ENCODE results near the gene ZFP62.
"Not testable (repeated sequence)": the region's sequence is repeated elsewhere in the genome, so short reads cannot be mapped to it uniquely, and the experiment has no call there.

The ZFP62 gene

DNA sequence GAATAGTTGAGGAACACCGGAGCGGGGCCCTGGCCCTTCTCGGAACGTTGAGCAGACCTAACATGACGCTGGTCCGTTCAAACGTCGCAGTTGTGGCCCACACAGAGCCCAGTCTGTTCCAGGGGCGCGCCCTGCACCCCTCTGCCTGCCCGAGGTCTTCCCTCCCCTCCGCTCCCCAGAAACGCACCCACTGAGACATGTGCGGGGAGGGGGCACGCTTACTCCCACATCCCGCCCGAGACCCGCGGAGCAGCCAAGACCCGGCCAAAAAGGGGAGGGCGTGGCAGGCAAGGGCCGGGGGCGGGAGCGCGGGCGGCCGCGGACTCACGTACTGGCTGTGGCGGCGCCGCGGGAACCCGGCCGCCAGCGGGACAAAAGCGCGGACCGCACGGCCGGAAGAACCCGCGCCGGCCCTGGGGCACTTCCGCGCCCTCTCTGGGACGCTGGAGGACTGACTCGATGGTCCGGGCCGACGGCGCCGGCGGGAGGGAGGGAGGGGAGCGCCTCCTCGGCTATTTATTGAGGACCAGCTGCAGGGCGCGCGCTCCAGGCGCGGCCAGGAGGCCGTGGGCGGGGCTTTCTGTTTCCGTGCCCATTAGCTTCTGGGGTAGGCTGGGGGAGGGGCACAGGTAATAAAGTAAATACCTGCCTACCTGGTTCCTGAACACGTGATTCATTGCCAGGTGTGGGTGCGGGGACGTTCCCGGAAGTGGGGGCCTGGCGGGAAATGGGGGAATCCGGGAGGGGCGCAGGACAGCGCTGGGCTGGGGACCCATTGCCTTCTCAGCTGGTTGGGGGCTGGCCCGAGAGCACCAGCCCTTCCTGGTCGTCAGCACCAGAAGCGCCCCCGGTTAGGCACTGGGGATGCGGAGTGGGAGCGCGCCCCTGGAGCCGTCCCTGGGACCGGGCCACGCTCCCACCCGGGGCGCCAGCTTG is at the start of gene ZFP62:
Gene ZFP62 (minus strand): TSS at position 390 of the 936 bp plus-strand sequence. CDS start 57 bp downstream, at position 333.
- peak; percentile 82 for DNase-seq

- DNase-seq: no peak
These were observed 49.7 kb upstream of the ZFP62 start for GRCh38 chr5:180910735-180911134.

GRCh38 chr5:180910182-180910581 is 49.1 kb upstream of the ZFP62 start:
- DNase-seq: no peak

- DNase-seq: no peak
These were observed 48.7 kb upstream of the ZFP62 start for GRCh38 chr5:180909782-180910181.

DNA sequence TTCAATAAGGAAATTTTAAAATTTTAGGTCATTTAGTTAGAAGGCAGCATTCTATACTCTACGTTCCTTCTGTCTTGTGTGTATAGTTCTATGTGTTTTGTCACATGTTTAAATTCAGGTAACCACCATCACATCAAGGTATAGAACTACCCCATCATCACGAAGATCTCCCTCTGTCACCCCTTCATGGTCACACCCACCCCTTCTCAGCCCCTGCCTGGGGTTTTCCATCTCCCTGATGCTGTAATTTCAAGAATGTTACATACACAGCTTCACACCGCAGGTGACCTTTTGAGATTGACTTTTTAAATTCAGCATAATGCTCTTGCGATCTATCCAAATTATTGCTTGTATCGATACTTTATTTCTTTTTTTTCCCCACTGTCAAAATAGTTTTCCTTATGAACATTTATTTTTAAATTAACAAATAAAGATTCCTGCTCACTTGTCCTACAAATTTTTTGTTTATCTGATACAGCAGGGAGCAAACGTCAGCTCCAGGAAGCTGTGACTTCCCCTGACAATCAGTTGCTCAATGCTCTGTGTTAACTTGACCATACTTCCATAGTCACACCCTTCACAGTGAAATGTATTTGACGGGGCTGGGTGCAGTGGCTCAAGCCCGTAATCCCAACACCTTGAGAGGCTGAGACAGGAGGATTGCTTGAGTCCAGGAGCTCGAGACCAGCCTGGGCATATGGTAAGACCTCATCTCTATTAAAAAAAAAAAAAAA is 48.1 kb upstream of the ZFP62 start:
- no peak for DNase-seq

- no peak for DNase-seq
These were observed 47.3 kb upstream of the ZFP62 start for GRCh38 chr5:180908400-180908799.

DNA sequence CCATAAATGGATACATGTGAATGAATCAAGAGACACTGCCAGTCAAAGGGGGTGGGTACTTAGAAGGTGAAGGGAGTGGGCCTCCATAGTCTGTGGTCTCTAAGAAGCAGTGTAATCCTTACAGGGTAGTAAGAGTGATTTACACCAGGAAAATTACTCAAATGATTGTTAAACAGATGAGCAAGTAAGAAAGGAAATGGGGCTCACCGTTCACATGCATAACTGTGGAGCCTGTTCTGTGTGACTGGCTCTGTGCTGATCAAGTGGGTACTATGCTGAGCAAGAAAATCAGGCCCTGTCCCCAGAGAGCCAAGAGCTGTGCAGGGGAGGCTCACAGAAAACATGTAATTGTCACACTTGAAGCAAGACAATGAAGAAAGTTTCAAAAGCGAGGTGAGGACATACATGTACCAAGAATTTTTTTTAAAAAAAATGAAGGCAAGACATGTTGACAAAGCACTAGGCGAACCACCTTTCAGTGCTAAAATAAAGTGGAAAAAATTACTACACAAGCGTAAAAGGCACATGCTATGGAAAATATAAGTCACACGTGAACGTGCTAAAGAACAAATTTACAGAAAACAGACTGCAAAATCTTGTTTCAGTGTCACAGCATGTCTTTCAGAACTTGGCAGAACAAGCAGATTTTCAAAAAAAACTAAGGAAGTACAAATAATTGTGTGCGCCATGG is 40.4 kb upstream of the ZFP62 start:
- DNase-seq: no peak

GRCh38 chr5:180900178-180900577 is 39.1 kb upstream of the ZFP62 start:
- no peak for DNase-seq

DNA sequence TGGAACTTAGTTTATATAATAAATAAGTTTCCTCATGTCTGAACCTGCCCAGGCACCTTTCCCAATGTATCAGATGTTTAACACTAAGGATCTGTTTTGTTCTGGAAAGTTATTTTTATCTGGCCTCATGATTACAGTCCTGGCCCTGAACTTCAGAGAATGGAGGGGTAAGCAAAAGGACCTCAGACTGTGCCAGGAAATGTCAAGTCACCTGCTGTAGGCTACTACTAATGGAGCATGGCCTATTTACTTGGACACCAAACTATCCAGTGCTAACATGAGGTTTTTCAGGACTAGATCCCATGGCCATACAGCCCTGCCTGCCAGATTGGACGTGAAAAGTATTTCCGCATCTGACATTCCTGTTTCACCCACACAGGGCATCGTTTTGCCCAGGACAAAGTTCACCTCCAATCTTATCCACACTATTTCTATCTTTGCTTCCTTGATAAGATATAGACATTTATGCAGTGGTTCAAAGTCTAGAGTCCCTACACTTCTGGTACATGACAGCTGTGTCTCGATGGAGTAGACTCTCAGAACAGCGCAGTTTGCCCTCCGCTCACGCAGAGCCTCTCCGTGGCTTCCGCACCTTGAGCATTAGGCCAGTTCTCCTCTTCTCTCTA is 37.7 kb upstream of the ZFP62 start, which contains the start of gene BTNL8:
Gene BTNL8 (plus strand): TSS at position 539 of the 626 bp plus-strand sequence. CDS start 152 bp downstream, outside the sequence.
- DNase-seq: no peak

GRCh38 chr5:180895330-180895729 is 34.3 kb upstream of the ZFP62 start:
- DNase-seq: not testable (repeated sequence)

GRCh38 chr5:180889381-180889780 is 28.3 kb upstream of the ZFP62 start:
- no peak for DNase-seq

- not testable (repeated sequence) for DNase-seq
These were observed 24.9 kb upstream of the ZFP62 start for GRCh38 chr5:180885845-180886529.

- DNase-seq: no peak
These were observed 14.9 kb upstream of the ZFP62 start for GRCh38 chr5:180875860-180876426.

- no peak for DNase-seq
These were observed 13.9 kb upstream of the ZFP62 start for GRCh38 chr5:180874804-180875582.

GRCh38 chr5:180873615-180874520 is 12.8 kb upstream of the ZFP62 start:
- no peak for DNase-seq

GRCh38 chr5:180872419-180872818 is 11.3 kb upstream of the ZFP62 start:
- DNase-seq: no peak

DNA sequence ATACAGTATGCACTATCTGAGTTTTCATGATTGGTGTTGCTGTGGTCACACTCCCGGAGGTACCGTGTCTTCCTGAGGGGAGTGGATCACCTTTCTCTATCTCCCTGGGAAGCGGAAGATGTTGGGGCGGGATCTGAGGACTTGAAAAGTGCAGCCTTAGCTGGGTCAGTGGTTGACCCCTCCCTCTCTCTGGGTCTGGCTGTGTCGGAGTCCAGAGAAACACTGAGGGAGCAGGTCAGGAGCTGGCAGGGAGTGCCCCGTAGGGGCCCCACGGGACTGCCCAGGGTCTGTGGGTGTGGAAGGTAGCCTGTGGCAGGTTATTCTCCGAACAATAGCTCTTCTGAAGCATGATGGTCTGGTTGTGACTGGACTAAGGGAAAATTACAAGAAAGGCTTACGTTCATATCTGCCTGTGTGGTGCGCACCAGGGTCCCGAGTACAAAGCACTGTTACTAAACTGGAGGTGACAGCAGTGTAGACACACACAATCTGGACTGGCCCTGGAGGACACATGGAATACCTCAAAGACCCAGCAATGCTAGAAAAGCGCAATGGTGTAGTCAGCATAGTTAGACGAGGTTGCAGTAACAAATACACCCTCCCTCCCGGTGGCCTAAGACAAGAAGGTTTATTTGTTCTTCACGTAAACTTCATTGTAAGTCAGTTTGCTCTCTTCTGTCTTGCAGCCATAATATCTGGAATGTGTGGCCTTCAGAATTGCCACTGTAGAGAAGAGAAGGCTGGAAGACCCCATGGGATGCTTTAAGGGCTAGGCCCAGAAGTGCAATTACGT is 9.4 kb upstream of the ZFP62 start:
- DNase-seq: no peak

DNA sequence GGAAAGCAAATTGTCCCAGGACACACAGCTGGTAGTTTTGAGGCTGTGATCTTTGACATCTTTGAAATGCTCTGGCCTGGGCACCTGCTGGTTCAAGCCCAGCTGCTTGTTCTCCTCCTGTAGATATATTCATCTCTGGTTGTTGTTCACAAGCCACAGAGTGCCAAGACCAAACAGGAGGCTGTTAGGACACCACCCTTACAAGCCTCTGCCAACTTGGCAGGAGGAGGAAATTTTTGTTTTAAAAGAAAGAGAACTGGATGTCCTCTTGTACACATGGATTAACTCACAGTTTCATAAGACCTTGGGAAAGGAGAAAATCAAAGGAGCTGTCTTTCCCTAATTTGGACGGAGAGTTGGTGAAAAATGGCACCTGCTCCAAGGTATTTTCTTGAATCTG is 8.5 kb upstream of the ZFP62 start:
- DNase-seq: no peak

DNA sequence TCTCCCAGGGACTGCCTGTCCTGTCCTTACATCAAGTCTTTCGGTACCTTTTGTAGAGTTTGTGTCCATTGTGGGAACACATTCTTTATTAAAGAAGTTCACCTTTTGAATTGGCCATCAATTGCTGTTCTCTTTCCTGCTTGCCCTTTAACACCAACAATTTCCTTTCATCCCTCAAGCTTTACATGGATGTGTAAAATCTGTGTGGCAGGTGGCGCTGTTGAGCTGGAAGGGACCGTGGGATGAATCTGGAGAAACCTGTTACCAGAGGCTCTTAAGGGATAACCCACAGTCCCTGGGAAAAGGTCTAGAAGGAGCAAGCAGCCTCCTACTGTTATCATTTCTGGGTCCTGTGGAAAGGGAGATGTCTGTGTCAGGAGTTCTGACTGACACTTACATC is 7.9 kb upstream of the ZFP62 start:
- DNase-seq: peak; percentile 51
